Peyer's patch (tissue), 4 donors: ENCODE measurements around the gene LRP3. TPM values are rescaled to one million over a fixed set of nuclear protein-coding genes. Genes with fewer than 3 reads are reported as not detected.

Source experiments
- DNase-seq, 3 donors: peaks; one replicate each; pipeline ENCODE4 v3.0.0-alpha.2; 2017 to 2019
- H3K27ac ChIP-seq, 4 donors: fragments of 200-600 bp; sonication (generic); one replicate each; pipeline ENCODE4 v1.5.1; 2016 to 2019
- H3K27me3 ChIP-seq, 2 donors: fragments of 200-600 bp; sonication (generic); one replicate each; pipeline ENCODE4 v1.5.1; 2019
- H3K36me3 ChIP-seq, 3 donors: fragments of 200-600 bp; sonication (generic); one replicate each; pipeline ENCODE4 v1.5.1; 2016 to 2019
- H3K4me1 ChIP-seq, 4 donors: fragments of 200-600 bp; sonication (generic); one replicate each; pipeline ENCODE4 v1.5.1; 2016 to 2019
- H3K4me3 ChIP-seq, 4 donors: fragments of 200-600 bp; sonication (generic); 1 replicate in 3 of 4; 2 replicates in 1 of 4; pipeline ENCODE4 v1.5.1; 2016 to 2019; ENCODE audit warnings: mild to moderate bottlenecking in 1 of 4
- H3K9me3 ChIP-seq, 4 donors: fragments of 200-600 bp; sonication (generic); one replicate each; pipeline ENCODE4 v1.5.1; 2016 to 2019; ENCODE audit warnings: mild to moderate bottlenecking in 1 of 4
- CTCF ChIP-seq, 6 experiments: fragments of 450-650 bp in 4 of 6; fragments of 200-600 bp in 2 of 6; sonication (generic) in 1 of 6; IDR thresholded peaks; one replicate each; pipeline ENCODE4 v1.5.1; 2017 to 2019; ENCODE audit warnings: antibody characterized with exemption in 6 of 6, mild to moderate bottlenecking in 3 of 6, moderate library complexity in 1 of 6
- POLR2A ChIP-seq, 2 donors: fragments of 450-650 bp; IDR thresholded peaks; one replicate each; pipeline ENCODE4 v1.5.1; 2017; ENCODE audit warnings: antibody characterized with exemption in 2 of 2, mild to moderate bottlenecking in 2 of 2, moderate library complexity in 2 of 2
- total RNA-seq, 4 donors: library from RNA; depleted of rRNA; stranded (reverse); fragments of >200 nt; gene quantifications; one replicate each; pipeline ENCODE4 v1.1.0, GENCODE V29; 2016

The LRP3 gene
- total RNA-seq, 4 donors from 2014 or later, result 6.7 to 25.6 (median 7.8) TPM

GRCh38 chr19:33197591-33198000, 3.5 kb downstream of the LRP3 start:
- Histone ChIP-seq H3K4me3 (no peak overlapping the region), H3K27me3 (no peaks in the 10 kb centered on the region), H3K4me1 (peaks cover 0 to 13% (median 4%) of the 10 kb centered on the region in 4 donors), H3K36me3 (peaks cover 0 to 5% (median 0%) of the 10 kb centered on the region in 3 donors), H3K9me3 (no peaks in the 10 kb centered on the region), H3K27ac (no peak overlapping the region)
- DNase-seq, result no peak
- TF ChIP-seq CTCF (IDR thresholded peaks at IDR 0.05) (no peak), POLR2A (IDR thresholded peaks at IDR 0.05) (no peak)

GRCh38 chr19:33198169-33198568, 4.0 kb downstream of the LRP3 start:
- no peak overlapping the region for H3K4me3 ChIP-seq
- no peaks in the 10 kb centered on the region for H3K9me3 ChIP-seq
- H3K4me1 ChIP-seq, result peaks cover 0 to 13% (median 4%) of the 10 kb centered on the region in 4 donors
- peaks cover 0 to 11% (median 0%) of the 10 kb centered on the region in 3 donors for H3K36me3 ChIP-seq
- no peak for DNase-seq
- H3K27me3 ChIP-seq, result no peaks in the 10 kb centered on the region
- TF ChIP-seq POLR2A (IDR thresholded peaks at IDR 0.05), result no peak
- TF ChIP-seq CTCF (IDR thresholded peaks at IDR 0.05), result no peak
- H3K27ac ChIP-seq, result no peak overlapping the region

- peaks cover 0 to 12% (median 0%) of the 10 kb centered on the region in 3 donors for H3K36me3 ChIP-seq
Observed at GRCh38 chr19:33199441-33200265, 5.5 kb downstream of the LRP3 start.

GRCh38 chr19:33201473-33201872, 7.3 kb downstream of the LRP3 start:
- TF ChIP-seq POLR2A (IDR thresholded peaks at IDR 0.05) (no peak), CTCF (IDR thresholded peaks at IDR 0.05) (no peak)
- H3K27ac ChIP-seq, result no peak overlapping the region
- H3K27me3 ChIP-seq, result no peaks in the 10 kb centered on the region
- H3K4me1 ChIP-seq, result no peaks in the 10 kb centered on the region
- H3K36me3 ChIP-seq, result peaks cover 0 to 15% (median 0%) of the 10 kb centered on the region in 3 donors
- no peak overlapping the region for H3K4me3 ChIP-seq
- no peak for DNase-seq
- H3K9me3 ChIP-seq, result no peaks in the 10 kb centered on the region

More at GRCh38 chr19:33199441-33200265, 5.5 kb downstream of the LRP3 start:
- no peak for DNase-seq
- peaks cover 0 to 13% (median 3%) of the 10 kb centered on the region in 4 donors for H3K4me1 ChIP-seq
- H3K9me3 ChIP-seq, result no peaks in the 10 kb centered on the region
- no peak for TF ChIP-seq POLR2A (IDR thresholded peaks at IDR 0.05)
- no peak for TF ChIP-seq CTCF (IDR thresholded peaks at IDR 0.05)
- H3K27ac ChIP-seq, result no peak overlapping the region
- H3K4me3 ChIP-seq, result no peak overlapping the region
- no peaks in the 10 kb centered on the region for H3K27me3 ChIP-seq

- no peak for DNase-seq
- Histone ChIP-seq H3K4me1 (no peaks in the 10 kb centered on the region), H3K4me3 (no peak overlapping the region), H3K36me3 (peaks cover 0 to 20% (median 0%) of the 10 kb centered on the region in 3 donors), H3K27ac (no peak overlapping the region), H3K9me3 (no peaks in the 10 kb centered on the region), H3K27me3 (no peaks in the 10 kb centered on the region)
- TF ChIP-seq POLR2A (IDR thresholded peaks at IDR 0.05), result no peak
- TF ChIP-seq CTCF (IDR thresholded peaks at IDR 0.05), result no peak
Observed at GRCh38 chr19:33201886-33202545, 7.9 kb downstream of the LRP3 start.
